Activated CD4-positive, alpha-beta T cell treated with anti-CD3 and anti-CD28 coated beads, Interleukin-10, Interleukin-2, amounts not matched to agents 100 ng/mL and 50 ng/mL, durations not matched to agents 16 hours and 8 hours (primary cell): ENCODE measurements around the gene PSME4.
A peak's percentile ranks its signal among the peaks of the same experiment; 100 is the strongest.

ENCODE experiments used
- DNase-seq: peaks from one replicate; pipeline ENCODE4 v3.0.0-alpha.2; 2020

PSME4 gene

DNA sequence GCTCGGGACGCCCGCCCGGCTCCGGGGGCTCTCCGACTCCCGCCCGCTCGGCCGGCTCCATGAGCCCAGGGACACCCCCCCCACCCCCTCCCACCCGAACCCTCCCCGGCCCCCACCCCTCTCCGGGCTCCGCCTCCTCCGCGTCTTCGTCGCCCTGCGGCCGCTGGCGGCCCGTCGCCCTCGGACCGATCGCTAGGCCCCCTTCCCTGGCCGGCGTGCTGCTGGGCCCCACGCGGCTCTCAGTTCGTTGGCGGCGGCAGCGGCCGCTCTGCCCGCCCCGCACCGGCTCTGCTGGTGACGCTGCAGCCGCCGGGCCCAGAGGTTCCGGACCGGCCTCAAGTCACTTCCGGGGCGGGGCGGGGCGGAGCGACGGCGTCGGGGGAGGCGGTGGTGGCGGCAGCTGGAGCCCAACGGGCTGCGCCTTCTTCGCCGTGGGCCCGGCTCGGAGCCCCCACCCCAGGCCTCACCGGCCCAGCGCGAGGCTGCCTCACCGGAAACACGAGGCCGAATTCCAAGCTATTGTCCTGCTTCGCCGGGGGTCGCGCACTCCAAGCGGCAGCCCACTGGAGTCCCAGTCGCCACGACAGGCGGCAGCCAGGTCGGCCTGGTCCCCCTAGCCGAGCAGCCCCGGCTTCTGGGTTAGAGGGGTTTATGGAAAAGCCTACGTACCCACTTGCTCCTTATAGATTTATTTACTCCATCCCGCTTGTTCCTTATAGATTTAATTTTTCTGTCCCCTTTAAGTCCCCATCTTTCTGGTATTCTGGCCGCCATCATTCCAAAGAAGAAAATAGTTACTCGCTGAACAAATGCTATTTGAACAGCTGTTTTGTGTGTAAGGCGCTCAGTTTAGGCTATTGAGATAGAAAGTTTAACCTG is at the start of gene PSME4:
Gene PSME4 (minus strand): TSS at position 270 of the 879 bp plus-strand sequence. CDS start 209 bp downstream, at position 61.
- DNase-seq = peak; percentile 95

DNA sequence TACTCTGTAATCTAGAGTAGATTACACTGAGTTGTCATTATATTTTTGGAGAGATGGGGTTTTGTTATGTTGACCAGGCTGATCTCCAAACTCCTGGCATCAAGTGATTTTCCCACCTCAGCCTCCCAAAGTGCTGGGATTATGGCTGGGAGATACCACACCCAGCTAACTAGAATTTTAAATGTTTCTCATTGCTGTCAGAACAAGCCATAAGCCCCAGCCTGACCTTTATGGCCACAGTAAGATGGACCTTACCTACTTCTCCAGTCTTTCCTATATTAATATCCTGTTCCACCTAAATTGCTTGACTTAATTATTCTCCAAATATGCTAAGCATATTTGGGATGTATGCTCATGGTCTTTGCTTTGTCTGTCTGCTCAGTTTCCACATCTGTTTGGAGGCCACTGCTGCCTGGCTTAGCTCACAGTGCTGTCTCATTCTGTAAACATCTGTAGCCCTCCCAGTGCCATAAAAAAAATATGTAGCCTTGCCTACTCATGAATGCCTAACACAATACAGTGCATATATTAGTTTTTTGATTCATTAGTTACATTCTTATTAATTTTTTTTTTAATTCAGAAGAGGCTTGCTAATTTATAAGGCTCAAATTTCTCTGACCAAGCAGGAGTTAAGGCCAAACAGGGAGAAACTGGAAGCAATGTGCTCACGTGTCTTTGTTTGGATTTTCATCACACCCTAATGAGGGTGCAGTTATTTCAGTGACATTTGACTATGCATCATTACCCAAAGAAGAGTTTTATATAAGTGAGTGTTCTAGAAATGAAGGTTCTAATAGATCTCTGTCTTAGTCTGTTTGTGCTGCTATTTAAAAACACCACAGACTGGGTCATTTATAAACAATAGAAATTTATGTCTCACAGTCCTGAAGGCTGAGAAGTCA is 45.3 kb upstream of the PSME4 start:
- DNase-seq = no peak

DNA sequence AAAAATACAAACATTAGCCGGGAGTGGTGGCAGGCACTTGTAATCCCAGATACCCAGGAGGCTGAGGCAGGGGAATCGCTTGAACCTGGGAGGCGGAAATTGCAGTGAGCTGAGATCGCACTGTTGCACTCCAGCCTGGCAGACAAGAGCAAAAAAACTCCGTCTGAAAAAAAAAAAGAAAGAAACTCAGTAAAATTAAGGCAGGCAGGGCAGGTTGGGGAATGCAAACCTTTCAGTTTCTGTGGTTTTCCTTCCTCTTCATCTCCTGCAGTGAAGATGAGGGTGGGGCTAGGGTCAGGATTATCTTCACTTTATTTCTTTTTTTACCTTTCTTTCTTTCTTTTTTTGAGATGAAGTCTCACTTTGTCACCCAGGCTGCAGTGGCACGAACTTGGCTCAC is 43.2 kb upstream of the PSME4 start:
- no peak for DNase-seq

DNA sequence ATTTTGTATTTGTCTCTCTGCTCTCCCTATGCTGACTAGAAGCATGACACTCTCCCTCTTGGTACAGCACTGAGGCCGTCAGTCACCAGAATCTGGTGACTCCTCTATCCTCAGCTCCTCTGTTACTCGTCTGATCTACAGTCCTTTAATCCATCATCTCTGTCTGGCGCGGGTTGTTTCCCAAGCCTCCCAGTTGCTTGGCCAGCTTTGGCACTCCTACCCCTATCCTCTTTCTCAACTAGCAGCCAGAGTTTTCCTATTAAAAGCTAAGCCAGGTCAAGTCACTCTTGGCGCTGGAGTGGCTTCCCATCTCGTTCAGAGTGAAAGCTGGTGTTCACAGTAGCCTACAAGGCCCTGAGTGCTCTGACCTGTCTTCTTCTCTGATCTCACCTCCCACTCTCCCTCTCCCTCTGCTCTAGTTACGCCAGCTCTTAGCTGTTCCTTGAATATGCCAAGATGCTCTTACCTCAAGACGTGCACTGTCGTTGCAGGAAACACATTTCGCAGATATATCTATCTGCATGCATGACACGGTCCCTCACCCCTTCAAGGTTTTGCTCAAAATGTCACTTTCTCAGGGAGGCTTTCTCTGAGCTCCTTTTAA is 41.8 kb upstream of the PSME4 start:
- no peak for DNase-seq

- DNase-seq = no peak
Observed at GRCh38 chr2:54009549-54009948, 38.8 kb upstream of the PSME4 start.

DNA sequence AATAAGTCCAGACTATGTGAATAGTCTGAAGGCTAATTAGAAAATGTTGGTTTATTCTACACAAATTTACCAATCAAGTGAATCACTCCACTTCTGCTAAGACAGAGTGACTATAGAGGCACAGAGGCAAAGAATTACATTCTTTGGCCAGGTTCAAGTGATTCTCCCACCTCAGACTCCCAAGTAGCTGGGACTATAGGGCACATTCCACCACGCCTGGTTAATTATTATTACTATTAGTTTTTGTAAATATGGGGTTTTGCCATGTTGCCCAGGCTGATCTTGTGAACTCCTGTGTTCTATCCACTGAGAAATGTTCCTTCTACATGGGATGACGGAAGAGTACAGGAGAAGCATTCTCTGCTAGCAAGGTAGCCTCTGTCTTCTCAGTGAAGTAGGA is 37.6 kb upstream of the PSME4 start:
- DNase-seq = no peak

DNA sequence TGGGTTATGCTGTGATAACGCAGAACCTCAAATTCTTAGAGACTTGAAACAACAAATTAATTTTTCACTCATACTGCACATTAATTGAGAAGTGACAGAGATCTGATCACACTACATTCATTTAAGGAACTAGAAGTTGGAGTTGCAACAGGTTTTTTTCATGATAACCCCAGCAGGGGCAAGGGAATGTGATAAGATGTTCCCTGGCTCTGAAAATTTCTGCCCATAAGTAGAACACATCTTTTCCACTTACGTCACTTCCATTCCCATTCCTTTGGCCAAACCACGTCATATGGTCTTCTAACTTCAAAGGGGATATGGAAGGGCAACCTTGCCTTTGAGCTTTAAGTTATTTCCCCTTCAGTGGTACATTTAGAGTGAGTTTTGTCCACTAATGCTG is 29.7 kb upstream of the PSME4 start:
- DNase-seq = no peak

DNA sequence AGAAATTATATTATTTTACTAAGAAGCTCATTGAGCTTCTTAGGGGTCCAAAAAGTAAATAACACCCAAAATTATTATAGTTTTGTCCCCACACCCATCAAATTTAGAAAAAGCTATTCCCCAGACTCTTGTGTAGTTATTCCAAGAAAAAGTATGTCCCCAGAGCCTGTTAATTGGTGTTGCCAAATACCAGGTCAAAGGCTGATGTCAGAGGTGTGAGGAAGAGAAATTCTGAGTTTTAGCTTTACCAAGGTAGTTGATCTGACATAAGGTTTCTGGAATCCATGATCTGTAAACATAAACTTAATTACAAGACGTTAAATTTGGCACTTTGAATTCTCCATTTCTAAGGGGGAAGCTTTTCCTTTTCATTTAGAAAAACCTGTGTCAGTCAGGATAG is 29.3 kb upstream of the PSME4 start:
- no peak for DNase-seq

- DNase-seq = no peak
Observed at GRCh38 chr2:53998834-53999233, 28.0 kb upstream of the PSME4 start.

- DNase-seq = peak; percentile 82
Observed at GRCh38 chr2:53994818-53995808, 24.3 kb upstream of the PSME4 start.

DNA sequence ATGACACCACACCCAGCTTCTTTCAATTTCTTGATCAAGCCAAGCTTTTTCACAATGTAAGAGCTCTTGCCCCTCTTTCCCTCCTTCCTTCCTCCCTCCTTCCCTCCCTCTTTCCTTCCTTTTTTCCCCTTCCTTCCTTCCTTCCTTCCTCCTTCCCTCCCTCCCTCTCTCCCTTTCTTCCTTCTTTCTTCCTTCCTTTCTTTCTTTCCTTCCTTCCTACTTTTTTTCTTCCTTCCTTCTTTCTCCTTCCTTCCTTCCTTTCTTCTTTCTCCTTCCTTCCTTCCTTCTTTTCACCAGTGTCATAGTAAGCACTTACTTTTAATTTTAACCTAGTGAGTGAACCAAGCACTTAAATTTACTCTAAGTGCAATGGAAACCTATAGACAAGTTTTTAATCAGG is 21.2 kb upstream of the PSME4 start:
- DNase-seq = no peak

- DNase-seq = no peak
Observed at GRCh38 chr2:53989210-53989862, 18.5 kb upstream of the PSME4 start.

DNA sequence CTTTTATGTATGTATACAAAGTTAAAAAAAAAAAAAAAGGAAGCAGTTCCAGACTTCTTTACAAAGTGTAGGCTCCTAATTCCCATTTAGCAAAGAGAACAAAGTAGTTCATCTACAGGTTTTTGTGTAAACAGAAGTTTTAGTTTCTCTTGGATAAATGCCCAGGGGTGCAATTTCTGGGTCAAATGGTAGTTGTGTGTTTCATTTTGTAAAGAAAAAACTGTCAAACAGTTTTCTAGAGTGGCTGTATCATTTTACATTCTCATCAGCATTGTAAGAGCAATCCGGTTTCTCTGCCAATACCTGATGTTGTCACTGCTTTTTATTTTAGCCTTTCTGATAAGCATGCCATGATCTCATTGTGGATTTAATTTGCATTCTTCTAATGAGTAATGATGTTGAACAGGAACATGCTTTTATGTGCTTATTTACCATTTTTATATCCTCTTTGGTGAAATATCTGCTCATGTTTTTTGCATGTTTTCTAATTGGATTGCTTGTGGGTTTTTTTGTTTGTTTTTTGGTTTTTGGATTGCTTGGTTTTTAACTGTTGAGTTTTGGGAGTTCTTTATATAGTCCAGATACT is 16.6 kb upstream of the PSME4 start:
- no peak for DNase-seq

- no peak for DNase-seq
Observed at GRCh38 chr2:53985646-53986045, 14.9 kb upstream of the PSME4 start.

- peak; percentile 31 for DNase-seq
Observed at GRCh38 chr2:53969968-53970723, 647 bp downstream of the PSME4 start.

GRCh38 chr2:53969285-53969967 is 1.4 kb downstream of the PSME4 start:
- DNase-seq = peak; percentile 69

- no peak for DNase-seq
Observed at GRCh38 chr2:53964987-53965687, 5.7 kb downstream of the PSME4 start.

DNA sequence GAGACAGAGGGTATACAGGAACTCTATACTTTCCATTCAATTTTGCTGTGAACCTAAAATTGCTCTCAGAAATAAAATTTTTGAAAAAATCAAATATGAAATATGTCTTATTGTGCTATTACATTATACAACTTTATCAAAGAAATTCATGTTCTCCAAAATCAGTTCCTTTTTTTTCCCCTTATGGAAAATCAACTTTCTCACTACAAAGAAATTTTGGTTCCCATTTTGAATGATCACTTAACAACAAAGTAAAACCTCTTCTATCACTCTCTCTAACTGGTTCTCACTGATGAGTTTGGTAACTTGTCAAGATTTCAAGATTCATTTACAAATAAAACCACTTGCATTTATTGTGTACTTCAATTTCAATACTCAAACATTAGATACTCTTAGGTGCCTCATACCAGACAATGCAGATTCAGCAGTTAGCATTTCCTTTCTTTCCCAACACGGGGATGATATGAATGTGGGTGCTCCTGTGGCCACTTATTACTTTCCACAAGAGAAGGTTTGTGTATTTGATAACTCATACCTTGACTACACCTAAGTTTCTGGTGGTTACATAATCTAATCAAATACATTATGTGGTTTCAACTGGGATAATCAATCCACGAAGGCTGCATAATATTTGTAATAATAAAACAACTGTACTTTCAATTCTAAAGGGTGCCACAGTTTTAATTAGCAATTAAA is 6.4 kb downstream of the PSME4 start:
- DNase-seq = peak; percentile 82
